ENCODE results near the gene PHOX2A.
"Not testable (repeated sequence)": the region's sequence is repeated elsewhere in the genome, so short reads cannot be mapped to it uniquely, and the experiment has no call there.

The PHOX2A gene

DNA sequence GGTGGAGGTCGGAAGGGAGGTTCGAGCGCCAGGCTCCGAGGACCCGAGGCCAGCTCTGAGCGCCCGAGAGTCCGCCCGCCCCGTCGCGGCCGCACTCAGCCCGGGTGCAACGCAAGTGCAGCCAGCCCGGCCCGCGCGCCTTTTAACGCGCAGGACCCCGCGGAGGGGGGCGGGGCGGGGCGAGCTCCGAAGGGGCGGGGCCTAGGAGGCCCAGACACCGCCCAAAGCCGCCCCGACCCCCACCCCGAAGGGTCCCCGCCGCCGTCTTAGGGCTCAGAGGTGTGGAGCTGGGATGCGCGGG lies at the start of gene PHOX2A:
TSS of gene PHOX2A (minus strand) at position 117 of the 301 bp plus-strand sequence. CDS start 172 bp downstream, outside the sequence.
- DNase-seq: no peak

DNA sequence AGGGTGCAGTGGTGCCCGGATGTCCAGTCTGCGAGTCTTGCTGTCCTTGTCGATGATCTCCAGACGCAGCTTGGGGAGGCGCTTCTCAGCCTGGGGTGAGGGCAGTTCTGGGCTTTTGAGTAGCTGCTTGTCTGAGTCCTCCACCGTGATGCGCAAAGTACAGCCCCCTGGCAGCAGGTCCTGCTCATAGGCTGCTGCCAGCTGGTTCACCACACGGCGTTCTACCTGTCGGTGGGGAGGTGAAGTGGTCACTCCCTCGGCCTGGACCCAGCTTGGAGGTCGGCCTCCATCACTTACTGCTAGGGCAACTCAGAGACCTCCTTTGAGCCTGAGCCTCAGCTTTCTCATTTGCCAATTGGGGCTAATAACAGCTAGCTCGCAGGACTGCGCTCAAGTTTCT lies 49.4 kb upstream of the PHOX2A start:
- DNase-seq: no peak

DNA sequence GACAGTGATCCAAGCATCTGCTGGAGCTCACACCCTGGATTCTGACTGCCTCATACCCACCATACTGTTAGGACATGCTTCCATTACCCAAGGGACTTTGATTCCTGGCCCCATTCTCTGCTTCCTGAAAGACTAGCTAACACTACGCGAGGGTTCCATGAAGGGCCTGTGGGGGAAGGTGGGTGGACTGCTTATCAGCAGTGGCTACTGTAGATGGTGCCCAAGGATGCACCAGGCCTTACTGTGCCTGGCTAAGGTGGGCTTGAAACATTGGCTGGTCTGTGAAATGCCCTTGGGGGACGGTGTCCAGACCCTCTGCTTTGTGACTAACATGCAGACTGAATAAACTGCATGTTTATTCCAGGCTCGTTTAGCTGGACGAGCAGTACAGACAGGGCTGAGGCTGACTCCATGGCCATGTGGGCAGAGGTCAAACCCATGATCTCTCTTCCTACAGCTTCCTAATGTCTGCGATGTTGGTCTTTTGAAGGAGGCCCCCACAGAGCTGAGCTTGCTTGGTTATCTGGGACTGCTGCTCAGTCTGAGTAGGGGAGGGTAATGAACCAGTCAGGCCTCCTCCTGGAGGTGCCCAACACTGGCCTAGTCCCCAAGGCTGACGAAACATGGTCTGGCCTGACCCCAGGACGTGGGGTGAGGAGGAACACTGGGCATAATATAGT lies 48.3 kb upstream of the PHOX2A start:
- no peak for DNase-seq

DNA sequence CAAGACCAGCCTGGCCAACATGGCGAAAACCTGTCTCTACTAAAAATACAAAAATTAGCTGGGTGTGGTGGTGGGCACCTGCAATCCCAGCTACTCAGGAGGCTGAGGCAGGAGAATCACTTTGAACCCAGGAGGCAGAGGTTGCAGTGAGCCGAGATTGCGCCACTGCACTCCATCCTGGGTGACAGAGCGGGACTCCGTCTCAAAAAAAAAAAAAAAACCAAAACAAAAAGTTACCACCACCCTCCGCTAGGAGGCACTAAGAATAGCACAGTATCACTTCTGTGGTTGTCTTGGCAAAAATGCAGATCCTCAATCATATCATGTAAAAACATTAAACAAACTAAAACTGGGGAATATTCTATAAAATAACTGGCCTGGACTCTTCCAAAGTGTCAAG lies 46.8 kb upstream of the PHOX2A start:
- DNase-seq: not testable (repeated sequence)

DNA sequence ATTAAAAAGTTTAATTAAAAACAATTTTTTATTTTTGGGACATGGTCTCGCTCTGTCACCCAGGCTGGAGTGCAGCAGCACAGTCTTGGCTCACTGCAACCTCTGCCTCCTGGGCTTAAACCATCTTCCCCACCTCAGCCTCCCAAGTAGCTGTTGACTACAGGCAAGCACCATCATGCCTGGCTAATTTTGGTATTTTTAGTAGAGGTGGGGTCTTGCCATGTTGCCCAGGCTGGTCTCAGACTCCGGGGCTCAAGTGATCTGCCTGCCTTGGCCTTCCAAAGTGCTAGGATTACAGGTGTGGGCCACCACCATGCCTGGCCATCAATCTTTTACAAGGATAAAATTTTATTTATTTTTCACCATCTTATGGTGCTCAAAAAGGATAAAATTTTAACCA lies 43.3 kb upstream of the PHOX2A start:
- DNase-seq: no peak

DNA sequence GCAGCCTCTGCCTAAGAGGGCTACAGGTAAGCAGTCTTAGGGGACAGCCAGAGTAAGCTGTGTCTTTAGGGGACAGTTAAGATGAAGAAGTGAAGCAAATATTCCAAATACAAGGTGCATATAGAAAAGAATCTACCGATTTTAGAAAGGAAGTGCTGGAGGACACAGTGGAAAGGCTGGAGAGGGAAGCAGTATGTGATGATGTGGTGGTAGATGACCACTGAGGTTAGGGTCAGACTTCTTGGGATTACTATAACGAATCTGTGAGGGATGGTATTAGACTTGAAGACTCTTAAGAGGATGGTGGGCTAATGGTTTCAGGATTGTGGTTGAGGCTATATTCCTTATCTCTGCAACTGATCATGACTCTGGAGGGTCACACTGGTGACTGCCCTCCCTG lies 40.0 kb upstream of the PHOX2A start:
- DNase-seq: no peak

DNA sequence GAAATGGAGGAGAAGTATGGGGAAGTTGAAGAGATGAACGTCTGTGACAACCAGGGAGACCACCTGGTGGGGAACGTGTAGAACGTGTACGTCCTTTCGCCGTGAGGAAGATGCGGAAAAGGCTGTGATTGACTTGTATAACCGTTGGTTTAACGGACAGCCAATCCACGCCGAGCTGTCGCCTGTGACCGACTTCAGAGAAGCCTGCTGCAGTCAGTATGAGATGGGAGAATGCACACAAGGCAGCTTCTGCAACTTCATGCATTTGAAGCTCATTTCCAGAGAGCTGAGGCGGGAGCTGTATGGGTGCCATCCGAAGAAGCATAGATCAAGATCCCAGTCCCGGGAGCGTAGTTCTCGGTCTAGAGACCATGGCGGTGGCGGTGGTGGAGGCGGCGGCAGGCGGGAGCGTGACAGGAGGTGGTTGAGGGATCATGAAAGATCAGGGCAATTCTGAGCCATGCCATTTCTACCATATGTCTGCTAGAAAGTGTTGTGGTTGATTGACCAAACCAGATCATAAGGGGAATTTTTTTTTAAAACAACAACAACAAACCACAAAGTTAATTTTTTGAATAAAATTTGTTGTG lies 36.8 kb upstream of the PHOX2A start:
- DNase-seq: no peak

DNA sequence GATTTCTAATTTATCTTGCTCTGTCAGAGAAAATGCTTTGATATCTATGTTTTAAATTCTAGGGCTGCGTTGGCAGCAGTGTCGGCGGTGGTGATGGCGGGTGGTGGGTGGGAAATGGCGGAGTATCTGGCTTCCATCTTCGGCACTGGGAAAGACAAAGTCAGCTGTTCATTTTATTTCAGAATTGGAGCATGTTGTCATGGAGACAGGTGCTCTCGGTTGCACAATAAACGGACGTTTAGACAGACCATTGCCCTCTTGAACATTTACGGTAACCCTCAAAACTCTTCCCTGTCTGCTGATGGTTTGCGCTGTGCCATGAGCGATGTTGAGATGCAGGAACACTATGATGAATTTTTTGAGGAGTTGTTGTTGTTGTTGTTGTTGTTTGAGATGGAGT lies 36.1 kb upstream of the PHOX2A start:
- no peak for DNase-seq

DNA sequence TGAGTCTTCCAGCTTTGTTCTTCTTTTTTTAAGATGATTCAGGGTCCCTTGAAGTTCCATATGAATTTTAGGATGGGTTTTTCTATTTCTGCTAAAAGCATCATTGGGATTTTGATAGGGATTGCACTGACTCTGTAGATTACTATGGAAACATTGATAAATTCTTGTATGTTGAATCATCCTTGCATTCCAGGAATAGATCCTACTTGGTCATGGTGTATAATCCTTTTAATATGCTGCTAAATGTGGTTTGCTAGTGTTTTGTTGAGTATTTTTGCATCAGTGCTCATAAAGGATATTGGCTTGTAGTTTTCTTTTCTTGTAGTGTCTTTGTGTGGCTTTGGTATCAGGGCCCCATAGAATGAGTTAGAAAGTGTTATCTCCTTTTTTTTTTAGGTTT lies 34.9 kb upstream of the PHOX2A start:
- DNase-seq: peak; percentile 71

DNA sequence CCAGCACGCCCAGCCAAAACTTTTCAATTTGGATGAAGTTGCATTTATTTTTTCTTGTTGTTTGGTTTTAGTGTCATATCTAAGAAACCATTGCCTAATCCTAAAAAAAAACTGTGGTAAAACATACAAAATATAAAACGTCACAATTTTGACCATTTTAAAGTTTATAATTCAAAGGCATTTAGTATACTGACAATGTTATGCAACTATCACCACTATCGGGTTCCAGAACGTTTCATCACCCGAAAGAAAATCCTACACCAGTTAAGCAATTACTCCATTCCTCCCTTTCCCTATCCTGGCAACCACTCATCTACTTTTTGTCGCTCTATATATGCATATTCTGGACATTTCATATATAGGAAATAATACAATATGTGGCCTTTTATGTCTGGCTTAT lies 30.5 kb upstream of the PHOX2A start:
- no peak for DNase-seq

DNA sequence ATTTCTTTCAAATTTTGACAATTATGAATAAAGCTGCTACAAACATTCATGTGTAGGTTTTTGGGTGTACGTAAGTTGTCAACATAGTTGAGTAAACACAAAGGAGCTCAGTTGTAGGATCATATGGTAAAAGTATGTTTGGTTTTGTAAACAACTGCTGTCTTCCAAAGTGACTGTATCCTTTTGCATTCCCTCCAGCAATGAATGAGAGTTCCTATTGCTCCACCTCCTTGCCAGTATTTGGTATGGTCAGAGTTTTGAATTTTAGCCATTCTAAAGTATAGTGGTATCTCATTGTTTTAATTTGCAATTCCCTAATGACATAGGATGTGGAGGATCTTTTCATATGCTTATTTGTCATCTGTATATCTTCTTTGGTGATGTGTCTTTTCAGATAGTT lies 28.0 kb upstream of the PHOX2A start:
- DNase-seq: no peak

DNA sequence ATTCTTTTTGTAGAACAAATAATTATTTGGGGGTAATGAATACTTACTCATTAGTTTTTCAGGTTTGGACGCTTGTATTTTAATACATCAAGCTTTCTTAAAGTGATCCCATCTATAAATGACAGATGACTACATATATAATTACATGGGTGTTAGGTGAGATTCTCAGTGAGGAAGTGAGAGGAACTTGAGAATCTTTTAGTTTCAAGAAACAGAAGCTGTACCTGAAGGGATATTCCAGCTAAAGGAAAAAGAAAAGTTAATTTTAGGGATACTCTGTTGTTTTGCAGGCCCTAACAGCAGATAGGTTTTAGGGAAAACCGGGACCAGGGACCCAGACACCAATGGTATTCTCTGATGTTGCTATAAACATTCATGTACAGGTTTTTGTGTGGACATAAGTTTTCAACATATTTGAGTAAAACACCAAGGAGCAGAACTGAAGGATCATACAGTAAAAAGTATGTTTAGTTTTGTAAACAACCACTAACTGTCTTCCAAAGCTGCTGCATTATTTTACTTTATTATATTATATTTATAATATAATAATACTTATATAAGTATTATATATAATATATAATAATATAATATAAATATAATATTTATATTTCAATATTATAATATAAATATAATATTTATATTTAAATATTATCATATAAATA lies 24.1 kb upstream of the PHOX2A start:
- DNase-seq: no peak

DNA sequence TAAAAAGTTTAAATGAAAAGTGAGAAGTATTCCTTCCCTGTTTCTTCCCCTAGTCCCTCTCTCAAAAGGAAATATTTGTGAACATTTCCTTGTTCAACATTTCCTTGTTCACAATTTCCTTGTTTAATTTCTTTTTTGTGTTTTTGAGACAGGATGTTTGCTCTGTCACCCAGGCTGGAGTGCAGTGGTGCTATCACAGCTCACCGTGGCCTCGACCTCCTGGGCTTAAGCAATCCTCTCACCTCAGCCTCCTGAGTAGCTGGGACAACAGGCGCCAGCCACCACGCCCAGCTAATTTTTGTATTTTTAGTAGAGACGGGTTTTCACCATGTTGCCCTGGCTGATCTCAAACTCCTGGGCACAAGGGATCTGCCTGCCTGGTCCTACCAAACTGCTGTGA lies 23.0 kb upstream of the PHOX2A start:
- not testable (repeated sequence) for DNase-seq

DNA sequence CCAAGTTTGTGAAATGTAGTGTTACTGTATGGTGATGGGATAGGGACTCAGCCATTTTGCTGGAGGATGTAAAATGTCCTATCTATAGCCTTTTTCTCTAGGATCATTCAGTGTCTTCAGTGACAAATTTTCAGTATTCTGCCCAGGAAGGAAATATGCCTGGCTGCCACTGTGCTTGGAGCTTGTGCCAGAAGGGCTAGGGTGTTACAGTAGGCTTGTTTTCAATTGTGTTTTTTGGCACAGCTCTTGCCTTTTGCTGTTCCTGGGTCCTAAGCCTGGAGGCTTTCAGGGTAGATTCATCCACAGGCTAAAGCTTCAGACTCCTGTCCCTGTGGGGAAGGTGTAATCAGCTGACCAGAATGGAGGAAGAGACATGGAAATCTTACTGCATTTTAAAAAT lies 22.0 kb upstream of the PHOX2A start:
- no peak for DNase-seq

DNA sequence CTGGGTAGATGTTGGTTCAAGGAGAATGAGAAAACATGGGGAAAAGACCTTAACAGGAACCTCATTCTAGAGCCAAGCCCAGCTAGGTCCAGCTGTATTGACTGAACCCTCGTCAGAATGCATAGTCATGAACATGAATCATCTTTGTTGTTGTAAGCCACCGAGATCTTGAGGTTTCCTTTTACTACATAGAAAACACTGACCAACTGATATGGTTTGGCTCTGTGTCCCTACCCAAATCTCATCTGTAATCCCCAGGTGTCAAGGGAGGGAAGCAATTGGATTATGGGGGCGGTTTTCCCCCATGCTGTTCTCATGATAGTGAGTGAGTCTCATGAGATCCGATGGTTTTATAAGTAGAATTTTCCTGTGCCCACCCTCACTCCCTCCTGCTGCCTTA lies 19.4 kb upstream of the PHOX2A start:
- DNase-seq: peak; percentile 60

DNA sequence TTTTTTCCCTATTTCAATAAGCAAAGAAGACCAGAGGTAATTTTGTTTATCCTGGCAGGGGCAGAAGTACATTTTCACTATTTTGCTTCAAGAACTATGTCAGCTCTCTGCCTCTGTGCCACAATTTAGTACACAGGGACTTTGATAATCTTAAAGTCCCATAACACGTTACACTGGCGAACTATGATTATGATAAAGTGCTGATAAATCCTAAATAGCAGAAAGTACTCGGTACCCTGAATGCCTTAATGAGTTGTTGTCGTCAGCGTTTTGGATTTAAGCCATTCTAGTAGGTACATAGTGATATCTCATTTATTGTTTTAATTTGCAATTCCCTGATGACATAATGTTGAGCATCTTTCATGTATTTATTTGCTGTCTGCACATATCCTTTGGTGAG lies 16.6 kb upstream of the PHOX2A start:
- no peak for DNase-seq

DNA sequence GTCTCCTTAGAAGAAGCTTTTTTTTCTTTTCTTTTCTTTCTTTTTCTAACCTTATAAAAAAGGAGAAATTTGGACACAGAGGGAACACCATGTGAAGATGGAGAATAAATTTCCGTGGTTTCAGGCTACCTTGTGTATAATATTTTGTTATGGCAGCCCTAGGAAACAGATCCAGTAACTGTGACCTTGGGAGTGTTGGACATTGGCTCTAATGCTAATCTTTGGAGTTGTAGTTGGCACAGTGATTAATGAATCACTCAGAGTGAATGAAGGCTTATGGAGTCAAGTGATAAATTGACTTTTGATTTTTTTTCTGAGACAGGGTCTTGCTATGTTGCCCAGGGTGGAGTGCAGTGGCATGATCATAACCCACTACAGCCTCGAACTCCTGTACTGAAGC lies 15.5 kb upstream of the PHOX2A start:
- no peak for DNase-seq

DNA sequence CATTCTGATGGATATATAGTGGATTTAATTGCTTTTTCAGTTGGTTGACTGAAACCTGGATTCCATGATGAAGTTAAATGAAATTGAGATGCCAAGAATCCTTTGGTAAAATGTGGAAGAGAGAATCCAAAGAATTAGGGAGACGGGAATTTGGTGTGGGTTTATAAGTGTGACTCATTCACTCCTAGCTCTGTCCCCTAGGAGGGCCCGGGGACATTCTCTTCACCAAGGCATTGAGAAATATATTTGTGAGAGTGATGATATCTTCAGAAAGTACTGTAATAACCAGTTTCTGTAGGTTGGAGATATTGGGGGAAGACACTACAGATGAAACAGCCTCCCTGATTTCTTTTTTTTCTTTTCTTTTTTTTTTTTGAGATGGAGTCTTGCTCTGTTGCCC lies 13.6 kb upstream of the PHOX2A start:
- DNase-seq: no peak

DNA sequence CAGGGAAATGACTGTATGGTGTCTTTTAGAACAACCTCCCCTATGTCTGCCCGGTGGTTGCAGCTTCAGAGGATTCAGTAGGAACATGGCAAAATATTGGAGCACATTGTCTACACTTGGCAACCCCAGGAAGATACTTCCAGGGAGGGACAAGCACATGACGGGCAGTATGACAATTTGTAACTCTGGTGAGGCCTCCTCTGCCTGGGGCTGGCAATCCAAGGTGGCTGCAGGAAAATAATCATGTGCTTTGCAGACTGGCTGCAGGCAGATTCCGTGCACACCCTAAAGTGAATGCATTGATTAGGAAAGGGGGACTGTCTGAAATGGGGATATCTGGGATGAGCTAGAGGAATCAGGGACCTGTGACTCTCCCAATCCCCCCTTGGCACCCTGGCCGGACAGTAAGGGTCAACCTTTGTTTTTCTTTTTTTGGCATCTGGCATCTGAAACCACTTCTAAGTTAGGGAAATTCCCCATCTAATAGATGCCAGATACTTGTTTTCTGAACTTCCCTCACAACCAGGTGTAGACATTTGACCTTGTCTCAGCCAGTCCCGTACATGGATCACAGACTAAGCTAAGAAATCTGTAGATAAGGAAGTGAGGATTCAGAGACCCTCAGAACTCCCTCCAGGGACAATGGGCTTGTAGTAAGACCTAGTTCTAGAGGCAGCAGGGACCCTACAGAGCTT lies 10.5 kb upstream of the PHOX2A start:
- DNase-seq: no peak

DNA sequence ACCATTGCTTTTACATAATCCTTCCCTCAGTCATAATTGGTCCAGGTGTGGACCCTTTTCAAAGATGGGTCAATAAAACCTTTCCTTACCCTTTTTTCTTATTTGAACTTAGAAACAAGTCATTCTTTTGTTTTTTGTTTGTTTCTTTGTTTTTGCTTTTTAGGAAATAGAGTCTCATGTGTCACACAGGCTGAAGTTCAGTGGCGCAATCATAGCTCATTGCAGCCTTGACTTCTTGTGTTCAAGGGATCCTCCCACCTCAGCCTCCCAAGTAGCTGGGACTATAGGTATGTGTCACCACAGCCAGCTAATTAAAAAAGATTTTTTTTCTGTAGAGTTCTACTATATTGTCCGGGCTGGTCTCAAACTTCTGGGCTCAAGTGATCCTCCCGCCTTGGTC lies 9.4 kb upstream of the PHOX2A start:
- no peak for DNase-seq

DNA sequence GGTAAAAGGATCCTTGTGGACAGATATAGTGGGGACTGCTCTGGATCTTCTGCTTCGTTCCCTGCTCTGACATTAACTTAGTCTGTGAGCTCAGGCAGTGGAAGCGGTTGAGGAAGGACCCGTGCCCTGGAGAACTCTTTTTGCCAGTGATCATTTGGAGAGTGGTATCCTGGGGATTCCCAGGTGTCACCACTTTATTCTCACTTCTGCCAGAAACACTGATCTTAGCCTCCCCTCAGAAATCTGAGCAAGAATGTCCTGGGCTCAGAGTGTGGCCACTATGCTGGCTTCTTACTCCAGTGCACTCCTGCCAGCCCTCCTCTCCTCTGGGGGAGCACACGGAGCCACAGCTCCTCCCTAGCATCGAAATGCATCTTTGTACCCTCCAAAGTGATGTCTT lies 7.6 kb upstream of the PHOX2A start:
- no peak for DNase-seq

DNA sequence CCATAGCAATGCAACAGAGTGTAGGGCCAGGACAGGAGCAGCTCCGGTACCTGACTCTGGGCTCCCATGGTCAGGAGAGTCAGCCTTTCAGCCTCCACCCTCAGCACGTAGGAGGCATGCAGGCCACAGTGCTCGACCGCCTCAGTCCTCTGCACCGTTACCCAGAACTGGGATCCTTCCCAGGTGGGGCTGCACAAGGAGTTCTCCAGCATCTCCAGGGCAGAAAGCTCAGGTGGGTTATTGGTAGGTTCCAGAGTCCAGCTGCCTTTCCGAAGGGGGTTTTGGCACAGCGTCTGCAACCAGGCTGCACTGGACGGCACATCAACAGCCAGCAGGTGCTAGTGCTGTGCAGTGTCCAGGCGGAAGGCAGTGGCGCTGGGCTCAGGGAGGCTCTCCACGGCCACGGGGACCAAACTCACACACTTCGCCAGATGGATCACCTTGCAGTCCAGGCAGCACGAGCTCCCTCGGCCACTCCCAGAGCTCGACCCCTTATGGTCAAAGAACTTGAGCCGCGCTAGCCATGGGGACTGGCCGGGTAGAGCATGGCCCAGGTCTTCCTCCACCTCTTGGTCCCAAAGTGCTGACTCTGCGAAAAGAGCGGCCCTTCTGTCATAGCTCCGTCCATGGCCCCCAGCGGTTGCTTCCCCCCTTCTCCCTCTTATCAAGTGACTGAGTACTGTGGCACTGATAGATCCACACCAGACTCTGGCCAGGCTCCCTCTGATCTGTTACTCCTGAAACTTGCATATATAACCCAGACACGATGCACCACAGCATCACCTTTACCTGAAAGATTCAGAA lies 6.9 kb upstream of the PHOX2A start:
- DNase-seq: no peak

DNA sequence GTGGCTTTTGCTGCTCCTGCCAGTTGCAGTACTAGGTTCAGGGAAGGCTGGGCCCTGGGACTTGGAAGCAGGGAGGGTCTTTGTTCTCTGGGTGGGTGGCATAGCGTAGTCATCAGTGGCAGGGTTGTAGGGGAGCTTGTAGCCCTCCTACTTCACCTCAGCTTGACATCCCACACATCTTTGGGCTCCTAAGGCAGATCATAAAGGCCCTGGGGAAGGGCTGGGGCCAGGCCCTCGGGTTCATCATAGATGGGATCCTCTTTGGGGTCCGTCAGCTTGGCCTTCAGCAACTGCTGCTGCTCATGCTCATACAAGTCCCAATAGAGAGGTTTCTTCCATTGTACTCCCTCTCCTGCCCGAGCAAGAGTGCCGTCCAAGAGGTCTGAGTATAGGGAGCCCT lies 6.0 kb upstream of the PHOX2A start:
- DNase-seq: no peak

Data from HCEC 1CT (cell line).